Measurements from ENCODE around the gene ZNF827.

The ZNF827 gene

GRCh38 chr4:145931403-145931802, 7.2 kb downstream of the ZNF827 start:
- no peak for DNase-seq

- DNase-seq = no peak
Observed at GRCh38 chr4:145930592-145930991, 8.0 kb downstream of the ZNF827 start.

GRCh38 chr4:145929415-145930178, 9.0 kb downstream of the ZNF827 start:
- DNase-seq = no peak

- no peak for DNase-seq
Observed at GRCh38 chr4:145928748-145929147, 9.9 kb downstream of the ZNF827 start.

GRCh38 chr4:145927030-145927429, 11.6 kb downstream of the ZNF827 start:
- no peak for DNase-seq

GRCh38 chr4:145921231-145921630, 17.4 kb downstream of the ZNF827 start:
- no peak for DNase-seq

- no peak for DNase-seq
Observed at GRCh38 chr4:145920205-145920604, 18.4 kb downstream of the ZNF827 start.

- DNase-seq = no peak
Observed at GRCh38 chr4:145912376-145912775, 26.2 kb downstream of the ZNF827 start.

- DNase-seq = no peak
Observed at GRCh38 chr4:145909773-145910172, 28.9 kb downstream of the ZNF827 start.

GRCh38 chr4:145909281-145909715, 29.3 kb downstream of the ZNF827 start:
- peak; percentile 48 for DNase-seq

- no peak for DNase-seq
Observed at GRCh38 chr4:145907812-145908211, 30.8 kb downstream of the ZNF827 start.

GRCh38 chr4:145907390-145907789, 31.2 kb downstream of the ZNF827 start:
- no peak for DNase-seq

- DNase-seq = no peak
Observed at GRCh38 chr4:145904413-145905177, 34.0 kb downstream of the ZNF827 start.

- DNase-seq = no peak
Observed at GRCh38 chr4:145902522-145902921, 36.1 kb downstream of the ZNF827 start.

GRCh38 chr4:145899886-145900460, 38.6 kb downstream of the ZNF827 start:
- DNase-seq = no peak

GRCh38 chr4:145898926-145899531, 39.6 kb downstream of the ZNF827 start:
- no peak for DNase-seq

GRCh38 chr4:145898466-145898865, 40.2 kb downstream of the ZNF827 start:
- no peak for DNase-seq

GRCh38 chr4:145895056-145895455, 43.6 kb downstream of the ZNF827 start:
- DNase-seq = no peak

- no peak for DNase-seq
Observed at GRCh38 chr4:145891958-145892357, 46.7 kb downstream of the ZNF827 start.

GRCh38 chr4:145890689-145891088, 47.9 kb downstream of the ZNF827 start:
- no peak for DNase-seq

- DNase-seq = no peak
Observed at GRCh38 chr4:145888393-145888792, 50.2 kb downstream of the ZNF827 start.

- no peak for DNase-seq
Observed at GRCh38 chr4:145887241-145887991, 51.2 kb downstream of the ZNF827 start.

GRCh38 chr4:145886871-145887240, 51.8 kb downstream of the ZNF827 start:
- no peak for DNase-seq

Measured in NCI-H2107 (cell line).